H9 (cell line): ENCODE measurements around the gene PDHX. TPM values are rescaled to one million over a fixed set of nuclear protein-coding genes. Genes with fewer than 3 reads are reported as not detected.

Experiments used
- DNase-seq: peaks from one replicate; pipeline ENCODE4 v3.0.0-alpha.2; 2017
- H2AFZ ChIP-seq: one replicate; pipeline ENCODE4 v1.6.1; 2013; ENCODE audit warnings: mild to moderate bottlenecking, low read length, control low read depth, moderate library complexity
- H2AK5ac ChIP-seq: 2 replicates; pipeline ENCODE4 v1.6.1; 2013; ENCODE audit warnings: low read length, control low read depth, mixed read lengths; ENCODE audit not compliant: insufficient read length
- H2BK120ac ChIP-seq: one replicate; pipeline ENCODE4 v1.6.1; 2013; ENCODE audit warnings: low read depth, mild to moderate bottlenecking, low read length, control low read depth, inconsistent platforms; ENCODE audit not compliant: poor library complexity, severe bottlenecking
- H2BK12ac ChIP-seq: 2 replicates; pipeline ENCODE4 v1.6.1; 2013; ENCODE audit warnings: low read length, control low read depth, mixed read lengths, low read depth; ENCODE audit not compliant: insufficient read length
- H2BK15ac ChIP-seq: 2 replicates; pipeline ENCODE4 v1.6.1; 2013; ENCODE audit warnings: low read depth, low read length, control low read depth
- H2BK20ac ChIP-seq: one replicate; pipeline ENCODE4 v1.6.1; 2013; ENCODE audit warnings: low read depth, mild to moderate bottlenecking, low read length, control low read depth, inconsistent platforms; ENCODE audit not compliant: poor library complexity, severe bottlenecking
- H2BK5ac ChIP-seq: 2 replicates; pipeline ENCODE4 v1.6.1; 2013; ENCODE audit warnings: low read length, control low read depth, mixed read lengths; ENCODE audit not compliant: insufficient read length
- H3K14ac ChIP-seq: 2 replicates; pipeline ENCODE4 v1.6.1; 2013; ENCODE audit warnings: low read length, control low read depth; ENCODE audit not compliant: insufficient read depth
- H3K18ac ChIP-seq: 2 replicates; pipeline ENCODE4 v1.6.1; 2013; ENCODE audit warnings: low read depth, mild to moderate bottlenecking, mixed read lengths, low read length, control low read depth; ENCODE audit not compliant: insufficient read length
- H3K23ac ChIP-seq: 2 replicates; pipeline ENCODE4 v1.6.1; 2013; ENCODE audit warnings: low read length, control low read depth, mixed read lengths, low read depth; ENCODE audit not compliant: insufficient read length
- H3K23me2 ChIP-seq: 2 replicates; pipeline ENCODE4 v1.6.1; 2013; ENCODE audit warnings: low read depth, mild to moderate bottlenecking, mixed read lengths, low read length, control low read depth; ENCODE audit not compliant: insufficient read length, poor library complexity, severe bottlenecking
- H3K27ac ChIP-seq: 2 replicates; pipeline ENCODE4 v1.5.1; 2013; ENCODE audit warnings: low read length, control low read depth, mixed read lengths, low read depth; ENCODE audit not compliant: insufficient read length
- H3K27me3 ChIP-seq: 2 replicates; pipeline ENCODE4 v1.6.1; 2013; ENCODE audit warnings: low read length, control low read depth, inconsistent platforms; ENCODE audit not compliant: insufficient read depth
- H3K4ac ChIP-seq: 2 replicates; pipeline ENCODE4 v1.6.1; 2013; ENCODE audit warnings: low read depth, mild to moderate bottlenecking, control low read depth, inconsistent platforms, low read length, moderate library complexity
- H3K4me1 ChIP-seq: 2 replicates; pipeline ENCODE4 v1.6.1; 2013; ENCODE audit warnings: low read length, control low read depth, inconsistent platforms; ENCODE audit not compliant: insufficient read depth
- H3K4me2 ChIP-seq: 2 replicates; pipeline ENCODE4 v1.6.1; 2013; ENCODE audit warnings: low read length, control low read depth, mixed read lengths; ENCODE audit not compliant: insufficient read length, insufficient read depth
- H3K56ac ChIP-seq: 2 replicates; pipeline ENCODE4 v1.6.1; 2013; ENCODE audit warnings: low read depth, mild to moderate bottlenecking, mixed read lengths, low read length, control low read depth; ENCODE audit not compliant: insufficient read length
- H3K79me1 ChIP-seq: 2 replicates; pipeline ENCODE4 v1.6.1; 2013; ENCODE audit warnings: low read depth, mild to moderate bottlenecking, moderate library complexity, low read length, control low read depth, inconsistent platforms; ENCODE audit not compliant: insufficient read depth, poor library complexity, severe bottlenecking
- H3K79me2 ChIP-seq: 2 replicates; pipeline ENCODE4 v1.6.1; 2013; ENCODE audit warnings: low read length, control low read depth, inconsistent platforms; ENCODE audit not compliant: insufficient read depth
- H3K9ac ChIP-seq: 2 replicates; pipeline ENCODE4 v1.6.1; 2013; ENCODE audit warnings: low read length, control low read depth, mixed read lengths; ENCODE audit not compliant: insufficient read length; ENCODE audit errors: extremely low read depth
- H3K9me3 ChIP-seq: one replicate; pipeline ENCODE4 v1.6.1; 2013; ENCODE audit warnings: low read depth, low read length, inconsistent platforms; ENCODE audit not compliant: control insufficient read depth
- H3T11ph ChIP-seq: one replicate; pipeline ENCODE4 v1.6.1; 2013; ENCODE audit warnings: mild to moderate bottlenecking, low read length, control low read depth, inconsistent platforms
- H4K20me1 ChIP-seq: one replicate; pipeline ENCODE4 v1.6.1; 2013; ENCODE audit not compliant: control insufficient read depth, insufficient read length, insufficient read depth
- H4K5ac ChIP-seq: 2 replicates; pipeline ENCODE4 v1.6.1; 2013; ENCODE audit warnings: low read depth, mild to moderate bottlenecking, mixed read lengths, low read length, control low read depth; ENCODE audit not compliant: insufficient read length
- H4K8ac ChIP-seq: replicated peaks from 2 replicates; pipeline ENCODE4 v1.6.1; 2013; ENCODE audit warnings: low read length, control low read depth, mixed read lengths, low read depth; ENCODE audit not compliant: insufficient read length
- H4K91ac ChIP-seq: 2 replicates; pipeline ENCODE4 v1.6.1; 2013; ENCODE audit warnings: low read depth, mild to moderate bottlenecking, moderate library complexity, mixed read lengths, low read length, control low read depth; ENCODE audit not compliant: insufficient read length
- H3K27ac Mint-ChIP-seq, 3 experiments: 2 replicates in 2 of 3; 3 replicates in 1 of 3; pipeline ENCODE4 v1.8.0; 2020 to 2021; ENCODE audit warnings: mixed read lengths in 3 of 3, mild to moderate bottlenecking in 1 of 3, moderate library complexity in 1 of 3
- H3K27me3 Mint-ChIP-seq: 2 replicates; pipeline ENCODE4 v1.8.0; 2021; ENCODE audit warnings: low read depth, mild to moderate bottlenecking, moderate library complexity, mixed read lengths
- H3K36me3 Mint-ChIP-seq, 3 experiments: 2 replicates in 2 of 3; 3 replicates in 1 of 3; pipeline ENCODE4 v1.8.0; 2020 to 2021; ENCODE audit warnings: low read depth in 3 of 3, mixed read lengths in 3 of 3; ENCODE audit not compliant: insufficient read depth in 1 of 3
- H3K4me1 Mint-ChIP-seq, 2 experiments: 2 replicates each; pipeline ENCODE4 v1.8.0; 2020; ENCODE audit warnings: mixed read lengths in 2 of 2
- H3K4me3 Mint-ChIP-seq, 2 experiments: 2 replicates in 1 of 2; 3 replicates in 1 of 2; pipeline ENCODE4 v1.8.0; 2020 to 2021; ENCODE audit warnings: mild to moderate bottlenecking in 2 of 2, mixed read lengths in 2 of 2, moderate library complexity in 1 of 2
- H3K9me3 Mint-ChIP-seq, 2 experiments: 2 replicates in 1 of 2; 3 replicates in 1 of 2; pipeline ENCODE4 v1.8.0; 2020; ENCODE audit warnings: mild to moderate bottlenecking in 2 of 2, mixed read lengths in 2 of 2, moderate library complexity in 1 of 2
- WGBS: extraction: QIAGEN DNeasy Blood & Tissue Kit; methylation state at CpG from one replicate; pipeline ENCODE4 v1.1.7; 2013; ENCODE audit warnings: missing lambda C conversion rate, low lambda C conversion rate, mixed read lengths; ENCODE audit not compliant: insufficient read length; ENCODE audit errors: extremely low coverage; 5-methylcytosine and 5-hydroxymethylcytosine counted together
- total RNA-seq: library from RNA; stranded (reverse); gene quantifications from 2 replicates; pipeline ENCODE4 v1.2.1, GENCODE V29; 2021
- TF ChIP-seq, protein P1 (sequence below): fragments of 200-600 bp; sonication (generic); conservative IDR thresholded peaks from 3 replicates; pipeline ENCODE4 v1.8.0; 2021; ENCODE audit warnings: antibody characterized with exemption, mild to moderate bottlenecking

PDHX gene
- total RNA-seq, 1 experiment from 2014 or later: 40.1 TPM

- WGBS: no CpG with 5 or more reads among the region's 5 CpGs
- no peak overlapping the region for H3K4me3 Mint-ChIP-seq
- no peaks in the 10 kb centered on the region for H4K20me1 ChIP-seq
- H2BK120ac ChIP-seq: no peak overlapping the region
- no peak overlapping the region for H4K91ac ChIP-seq
- DNase-seq: no peak
- no peaks in the 10 kb centered on the region for H3K23me2 ChIP-seq
- no peaks in the 10 kb centered on the region for H3K27me3 ChIP-seq
- H3K14ac ChIP-seq: no peak overlapping the region
- H4K5ac ChIP-seq: no peak overlapping the region
- H2BK5ac ChIP-seq: no peak overlapping the region
- H3K79me1 ChIP-seq: peaks cover 6% of the 10 kb centered on the region
- peaks cover 44 to 67% (median 63%) of the 10 kb centered on the region in 3 experiments for H3K36me3 Mint-ChIP-seq
- H3K4ac ChIP-seq: no peak overlapping the region
- H3T11ph ChIP-seq: no peak overlapping the region
- peaks cover 0 to 1% of the 10 kb centered on the region in 2 experiments; a peak in 1 of 4 replicates for H3K4me1 Mint-ChIP-seq
- no peak overlapping the region for H3K23ac ChIP-seq
- no peak overlapping the region for H3K9ac ChIP-seq
- H3K9me3 Mint-ChIP-seq: peaks cover 48 to 63% of the 10 kb centered on the region in 2 experiments
- H2BK15ac ChIP-seq: no peak overlapping the region
- H4K8ac ChIP-seq: no peak overlapping the region
- no peaks in the 10 kb centered on the region; the same call in 1 of the 2 replicates for H3K79me2 ChIP-seq
- H3K4me2 ChIP-seq: no peak overlapping the region
- H3K9me3 ChIP-seq: peaks cover 44% of the 10 kb centered on the region
- no peaks in the 10 kb centered on the region for H3K4me1 ChIP-seq
- no peak overlapping the region for H2BK20ac ChIP-seq
- no peak overlapping the region for H3K27ac ChIP-seq
- TF ChIP-seq, protein P1, sequence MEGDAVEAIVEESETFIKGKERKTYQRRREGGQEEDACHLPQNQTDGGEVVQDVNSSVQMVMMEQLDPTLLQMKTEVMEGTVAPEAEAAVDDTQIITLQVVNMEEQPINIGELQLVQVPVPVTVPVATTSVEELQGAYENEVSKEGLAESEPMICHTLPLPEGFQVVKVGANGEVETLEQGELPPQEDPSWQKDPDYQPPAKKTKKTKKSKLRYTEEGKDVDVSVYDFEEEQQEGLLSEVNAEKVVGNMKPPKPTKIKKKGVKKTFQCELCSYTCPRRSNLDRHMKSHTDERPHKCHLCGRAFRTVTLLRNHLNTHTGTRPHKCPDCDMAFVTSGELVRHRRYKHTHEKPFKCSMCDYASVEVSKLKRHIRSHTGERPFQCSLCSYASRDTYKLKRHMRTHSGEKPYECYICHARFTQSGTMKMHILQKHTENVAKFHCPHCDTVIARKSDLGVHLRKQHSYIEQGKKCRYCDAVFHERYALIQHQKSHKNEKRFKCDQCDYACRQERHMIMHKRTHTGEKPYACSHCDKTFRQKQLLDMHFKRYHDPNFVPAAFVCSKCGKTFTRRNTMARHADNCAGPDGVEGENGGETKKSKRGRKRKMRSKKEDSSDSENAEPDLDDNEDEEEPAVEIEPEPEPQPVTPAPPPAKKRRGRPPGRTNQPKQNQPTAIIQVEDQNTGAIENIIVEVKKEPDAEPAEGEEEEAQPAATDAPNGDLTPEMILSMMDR: no peak
- H3K27ac Mint-ChIP-seq: no peak overlapping the region
- H2AFZ ChIP-seq: no peak overlapping the region
- no peaks in the 10 kb centered on the region for H3K27me3 Mint-ChIP-seq
- H3K18ac ChIP-seq: no peak overlapping the region
- no peak overlapping the region for H2BK12ac ChIP-seq
- H3K56ac ChIP-seq: no peak overlapping the region
- H2AK5ac ChIP-seq: no peak overlapping the region
These were observed 16.8 kb upstream of the PDHX start for GRCh38 chr11:34899633-34900016.
